SU-DHL-6 (cell line): Measurements from ENCODE around the gene TTC12.

Experiments
- H2AFZ ChIP-seq: fragments of 200-600 bp; sonication (generic); 2 replicates; pipeline ENCODE4 v1.6.1; 2014; ENCODE audit warnings: low read depth, mild to moderate bottlenecking, moderate library complexity, mixed read lengths, antibody characterized with exemption, low read length; ENCODE audit not compliant: severe bottlenecking
- H3F3A ChIP-seq: fragments of 200-600 bp; shearing (Covaris generic); 2 replicates; pipeline ENCODE4 v1.6.0; 2016; ENCODE audit warnings: antibody characterized with exemption, mild to moderate bottlenecking; ENCODE audit not compliant: insufficient read depth
- H3K27ac ChIP-seq: fragments of 200-600 bp; sonication (generic); 2 replicates; pipeline ENCODE4 v1.5.1; 2016; ENCODE audit warnings: low read depth, mild to moderate bottlenecking, low read length, moderate library complexity, mixed read lengths
- H3K27me3 ChIP-seq: fragments of 200-600 bp; sonication (generic), shearing (Covaris generic); 2 replicates; pipeline ENCODE4 v1.6.0; 2014; ENCODE audit warnings: mild to moderate bottlenecking, low read length
- H3K36me3 ChIP-seq: fragments of 200-600 bp; sonication (generic); 2 replicates; pipeline ENCODE4 v1.6.1; 2014; ENCODE audit warnings: mild to moderate bottlenecking, low read length, mixed read lengths
- H3K4me2 ChIP-seq: fragments of 300-600, 200-600 bp; shearing (Covaris generic), sonication (generic); 2 replicates; pipeline ENCODE4 v1.6.0; 2014; ENCODE audit warnings: low read length, low read depth, mild to moderate bottlenecking; ENCODE audit not compliant: poor library complexity, severe bottlenecking
- H3K4me3 ChIP-seq: fragments of 200-600 bp; sonication (generic); 2 replicates; pipeline ENCODE4 v1.5.1; 2014; ENCODE audit warnings: antibody characterized with exemption, low read length, mild to moderate bottlenecking, mixed read lengths; ENCODE audit not compliant: insufficient read depth, poor library complexity, severe bottlenecking
- H3K79me2 ChIP-seq: fragments of 200-600 bp; sonication (generic); 2 replicates; pipeline ENCODE4 v1.6.1; 2014; ENCODE audit warnings: mild to moderate bottlenecking, low read length, moderate library complexity; ENCODE audit not compliant: insufficient read depth
- H3K9ac ChIP-seq: fragments of 200-600 bp; sonication (generic); 2 replicates; pipeline ENCODE4 v1.7.0; 2014; ENCODE audit warnings: mild to moderate bottlenecking, low read length
- H3K9me2 ChIP-seq: fragments of 200-600 bp; sonication (generic); replicated peaks from 2 replicates; pipeline ENCODE4 v1.6.1; 2014; ENCODE audit warnings: low read length; ENCODE audit not compliant: insufficient read depth
- H3K9me3 ChIP-seq: fragments of 200-600 bp; sonication (generic); 2 replicates; pipeline ENCODE4 v1.6.1; 2014; ENCODE audit warnings: low read length, mixed read lengths; ENCODE audit not compliant: insufficient read depth
- H4K20me1 ChIP-seq: fragments of 200-600 bp; sonication (generic); 2 replicates; pipeline ENCODE4 v1.6.1; 2014; ENCODE audit warnings: low read depth, mild to moderate bottlenecking, antibody characterized with exemption, low read length, moderate library complexity, mixed read lengths
- CTCF ChIP-seq: fragments of 200-600 bp; sonication (generic); IDR thresholded peaks from one replicate; pipeline ENCODE4 v1.5.1; 2017; ENCODE audit warnings: antibody characterized with exemption, mild to moderate bottlenecking, low read length, moderate library complexity; ENCODE audit not compliant: insufficient read depth, poor library complexity, severe bottlenecking
- EZH2phosphoT487 ChIP-seq: fragments of 200-600 bp; sonication (generic), shearing (Covaris generic); conservative IDR thresholded peaks from 2 replicates; pipeline ENCODE4 v1.6.1; 2018; ENCODE audit warnings: mild to moderate bottlenecking, antibody characterized with exemption, low read length, moderate library complexity, mixed read lengths

Gene TTC12

GRCh38 chr11:113324250-113324649 lies 9.9 kb downstream of the TTC12 start:
- Histone ChIP-seq H3K4me3 (no peak overlapping the region), H3K9me2 (no peaks in the 10 kb centered on the region), H3K9ac (no peak overlapping the region), H3K27ac (no peak overlapping the region), H3K9me3 (no peaks in the 10 kb centered on the region), H3K36me3 (no peaks in the 10 kb centered on the region), H3F3A (no peaks in the 10 kb centered on the region), H3K27me3 (no peaks in the 10 kb centered on the region), H2AFZ (no peak overlapping the region), H3K79me2 (no peaks in the 10 kb centered on the region), H3K4me2 (no peak overlapping the region), H4K20me1 (no peaks in the 10 kb centered on the region)
- TF ChIP-seq EZH2phosphoT487 (no peak), CTCF (no peak)

DNA sequence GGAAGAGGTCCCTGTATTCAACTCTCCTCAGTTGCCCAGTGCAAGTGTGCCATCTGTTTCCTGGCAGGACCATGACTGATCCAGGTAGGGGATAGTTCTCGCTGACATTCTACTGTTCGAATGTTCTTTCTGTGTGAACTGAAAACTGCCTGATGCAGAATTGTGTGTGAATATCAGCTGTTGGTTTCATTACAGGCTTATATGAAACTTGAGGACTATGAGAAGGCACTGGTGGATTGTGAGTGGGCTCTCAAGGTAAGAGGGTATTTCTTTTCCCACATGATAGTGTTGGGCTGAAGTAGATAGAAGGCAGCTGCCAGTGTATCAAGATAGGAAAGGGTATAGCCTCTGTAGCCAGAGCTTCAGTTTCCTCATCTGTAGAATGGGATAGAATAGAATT lies 15.3 kb downstream of the TTC12 start:
- Histone ChIP-seq H4K20me1 (no peaks in the 10 kb centered on the region), H3K9me3 (no peaks in the 10 kb centered on the region), H2AFZ (no peak overlapping the region), H3K4me3 (no peak overlapping the region), H3K36me3 (no peaks in the 10 kb centered on the region), H3K79me2 (no peaks in the 10 kb centered on the region), H3F3A (no peaks in the 10 kb centered on the region), H3K27ac (no peak overlapping the region), H3K9ac (no peak overlapping the region), H3K4me2 (no peak overlapping the region), H3K27me3 (no peaks in the 10 kb centered on the region), H3K9me2 (no peaks in the 10 kb centered on the region)
- TF ChIP-seq CTCF (no peak), EZH2phosphoT487 (no peak)

DNA sequence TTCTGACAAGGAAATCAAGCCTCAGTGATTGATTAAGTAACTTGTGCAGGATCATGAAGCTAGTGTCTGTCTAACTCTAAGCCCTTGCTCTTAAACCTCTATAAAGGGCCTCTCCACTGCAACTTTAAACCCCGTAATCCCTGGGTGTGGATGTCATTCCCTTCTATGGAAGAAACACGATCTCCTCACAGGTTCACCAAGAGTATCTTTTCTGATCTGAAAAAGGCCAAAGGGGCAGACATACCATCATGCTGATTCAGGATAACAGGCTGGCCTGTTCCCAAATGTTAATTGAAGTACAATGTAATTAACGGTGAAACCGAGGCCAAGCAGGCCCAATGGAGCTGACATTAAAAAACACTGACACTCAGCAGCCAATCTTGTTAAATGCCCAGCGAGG lies 17.1 kb downstream of the TTC12 start:
- no peak overlapping the region for H3K4me3 ChIP-seq

More for the DNA sequence above, 17.1 kb downstream of the TTC12 start:
- Histone ChIP-seq H3K27me3 (no peaks in the 10 kb centered on the region), H2AFZ (no peak overlapping the region), H3K27ac (no peak overlapping the region), H3K9me3 (no peaks in the 10 kb centered on the region), H3K9ac (no peak overlapping the region), H3K9me2 (no peaks in the 10 kb centered on the region), H3F3A (no peaks in the 10 kb centered on the region), H3K79me2 (no peaks in the 10 kb centered on the region), H4K20me1 (no peaks in the 10 kb centered on the region), H3K36me3 (no peaks in the 10 kb centered on the region; the same call in 1 of the 2 replicates), H3K4me2 (no peak overlapping the region)
- TF ChIP-seq EZH2phosphoT487 (no peak), CTCF (no peak)
